ENCODE results near the gene METAP1D. TPM values are rescaled to one million over a fixed set of nuclear protein-coding genes. Genes with fewer than 3 reads are reported as not detected.

Gene METAP1D
- total RNA-seq, 1 experiment from 2014 or later = 15.8 TPM

- BruUV-seq (replicated peaks) = no TSS peak
- Histone ChIP-seq H3K36me3 (ENCODE audit: control insufficient read depth in 1 of 2, insufficient read depth in 2 of 2, low read length in 2 of 2) (no peaks in the 10 kb centered on the region), H3K27ac (ENCODE audit: low read depth, low read length) (peak overlapping the region; percentile 44; the same call in 1 of the 2 replicates), H3K27me3 (ENCODE audit: insufficient read depth, low read length) (no peaks in the 10 kb centered on the region), H4K20me1 (ENCODE audit: insufficient read depth) (no peaks in the 10 kb centered on the region), H3K79me2 (ENCODE audit: insufficient read depth, low read length) (no peaks in the 10 kb centered on the region), H3K9me3 (ENCODE audit: control insufficient read depth in 1 of 2, insufficient read depth in 1 of 2, low read depth in 1 of 2, low read length in 2 of 2) (no peaks in the 10 kb centered on the region), H3K9ac (ENCODE audit: low read length) (peak overlapping the region; percentile 53), H3K4me3 (replicated peaks in 1 of 2; ENCODE audit: low read depth in 1 of 2, low read length in 2 of 2) (peak overlapping the region; percentile 30 to 53), H3K9me2 (ENCODE audit: insufficient read depth) (no peaks in the 10 kb centered on the region), H3K4me2 (ENCODE audit: low read length) (peak overlapping the region; percentile 73), H3K4me1 (ENCODE audit: control insufficient read depth in 1 of 2, insufficient read depth in 2 of 2, low read length in 2 of 2) (peaks cover 51 to 83% of the 10 kb centered on the region in 2 experiments), H2AFZ (ENCODE audit: low read depth, low read length, poor library complexity, severe bottlenecking) (peak overlapping the region; percentile 70)
- no peak for ATAC-seq
- intact Hi-C loops (cut with micrococcal nuclease) = loop anchor here (5.0 to 10.0 kb wide), 2 partner anchors 175 to 363 kb away; partner anchors contain the start of gene HAT1
- POLR2A ChIA-PET = interaction anchor here (1.9 kb wide), 1 partner anchor 15 kb away, joined by 8 read pairs; the partner anchor contains the start of gene DLX1
- DNase-seq (ENCODE audit: low read depth, low spot score) = no peak
- CTCF ChIA-PET = interaction anchor here (0.8 to 2.0 kb wide), 3 partner anchors 14 to 396 kb away, joined by 3 to 6 read pairs (median 5); no protein-coding TSS in a partner anchor
- RAD21 ChIA-PET (ENCODE audit: low non-redundant PET in 1 of 2, low total read pairs in 2 of 2, uncharacterized antibody in 2 of 2, unreplicated experiment in 2 of 2) = no interaction called here
- TF ChIP-seq POLR2A (IDR thresholded peaks at IDR 0.05; ENCODE audit: borderline replicate concordance, extremely low read depth, insufficient read depth, insufficient read length) = no peak
- no peak for TF ChIP-seq CBX3 (IDR thresholded peaks at IDR 0.05; ENCODE audit: low read depth)
- no peak for TF ChIP-seq FOSL1 (IDR thresholded peaks at IDR 0.05; ENCODE audit: low read depth)
- no peak for TF ChIP-seq TCF7L2 (IDR thresholded peaks at IDR 0.05; ENCODE audit: borderline replicate concordance, extremely low read depth, insufficient read depth, insufficient read length)
- TF ChIP-seq ATF3 (IDR thresholded peaks at IDR 0.05) = no peak
- no peak for TF ChIP-seq SRF (IDR thresholded peaks at IDR 0.05; ENCODE audit: low read depth)
- no peak for TF ChIP-seq EZH2phosphoT487 (IDR thresholded peaks at IDR 0.05; ENCODE audit: borderline replicate concordance)
Measured at GRCh38 chr2:172099472-172100079, 99.8 kb downstream of the METAP1D start.

All from HCT116 (cell line).